HFF-Myc (cell line): ENCODE data around the gene SMAD7.

Source experiments
- DNase-seq: peaks from one replicate; pipeline ENCODE4 v3.0.0-alpha.2; 2011; ENCODE audit warnings: low read depth; ENCODE audit errors: extremely low read depth
- H3K4me3 ChIP-seq: replicated peaks from 2 replicates; pipeline ENCODE4 v1.5.1; 2011; ENCODE audit warnings: low read depth, mild to moderate bottlenecking, control low read depth, low read length
- TF ChIP-seq, protein P1 (sequence below): IDR thresholded peaks from 2 replicates; pipeline ENCODE4 v1.5.1; 2012; ENCODE audit warnings: mild to moderate bottlenecking, low read depth, low read length, control low read depth; ENCODE audit errors: missing control alignments

The SMAD7 gene

DNA sequence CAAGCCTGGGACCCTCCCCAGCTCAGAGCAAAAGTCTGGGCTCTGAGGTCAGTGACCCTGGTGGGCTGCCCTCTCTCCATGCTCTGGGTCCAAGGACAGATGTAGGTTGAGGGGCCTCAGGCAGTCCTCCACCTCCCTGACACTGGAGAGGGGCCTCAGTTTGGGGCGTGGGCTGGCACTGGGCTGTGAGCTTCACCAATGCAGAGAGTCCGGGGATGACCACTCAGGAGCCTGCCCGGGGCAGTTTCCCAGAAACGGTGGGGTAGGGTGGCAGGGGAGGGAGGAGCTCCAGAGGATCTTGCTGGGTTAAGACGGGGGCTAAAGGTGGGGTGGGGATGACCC is 40.5 kb upstream of the SMAD7 start:
- H3K4me3 ChIP-seq: no peak overlapping the region
- DNase-seq: no peak
- TF ChIP-seq, protein P1, sequence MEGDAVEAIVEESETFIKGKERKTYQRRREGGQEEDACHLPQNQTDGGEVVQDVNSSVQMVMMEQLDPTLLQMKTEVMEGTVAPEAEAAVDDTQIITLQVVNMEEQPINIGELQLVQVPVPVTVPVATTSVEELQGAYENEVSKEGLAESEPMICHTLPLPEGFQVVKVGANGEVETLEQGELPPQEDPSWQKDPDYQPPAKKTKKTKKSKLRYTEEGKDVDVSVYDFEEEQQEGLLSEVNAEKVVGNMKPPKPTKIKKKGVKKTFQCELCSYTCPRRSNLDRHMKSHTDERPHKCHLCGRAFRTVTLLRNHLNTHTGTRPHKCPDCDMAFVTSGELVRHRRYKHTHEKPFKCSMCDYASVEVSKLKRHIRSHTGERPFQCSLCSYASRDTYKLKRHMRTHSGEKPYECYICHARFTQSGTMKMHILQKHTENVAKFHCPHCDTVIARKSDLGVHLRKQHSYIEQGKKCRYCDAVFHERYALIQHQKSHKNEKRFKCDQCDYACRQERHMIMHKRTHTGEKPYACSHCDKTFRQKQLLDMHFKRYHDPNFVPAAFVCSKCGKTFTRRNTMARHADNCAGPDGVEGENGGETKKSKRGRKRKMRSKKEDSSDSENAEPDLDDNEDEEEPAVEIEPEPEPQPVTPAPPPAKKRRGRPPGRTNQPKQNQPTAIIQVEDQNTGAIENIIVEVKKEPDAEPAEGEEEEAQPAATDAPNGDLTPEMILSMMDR: no peak

DNA sequence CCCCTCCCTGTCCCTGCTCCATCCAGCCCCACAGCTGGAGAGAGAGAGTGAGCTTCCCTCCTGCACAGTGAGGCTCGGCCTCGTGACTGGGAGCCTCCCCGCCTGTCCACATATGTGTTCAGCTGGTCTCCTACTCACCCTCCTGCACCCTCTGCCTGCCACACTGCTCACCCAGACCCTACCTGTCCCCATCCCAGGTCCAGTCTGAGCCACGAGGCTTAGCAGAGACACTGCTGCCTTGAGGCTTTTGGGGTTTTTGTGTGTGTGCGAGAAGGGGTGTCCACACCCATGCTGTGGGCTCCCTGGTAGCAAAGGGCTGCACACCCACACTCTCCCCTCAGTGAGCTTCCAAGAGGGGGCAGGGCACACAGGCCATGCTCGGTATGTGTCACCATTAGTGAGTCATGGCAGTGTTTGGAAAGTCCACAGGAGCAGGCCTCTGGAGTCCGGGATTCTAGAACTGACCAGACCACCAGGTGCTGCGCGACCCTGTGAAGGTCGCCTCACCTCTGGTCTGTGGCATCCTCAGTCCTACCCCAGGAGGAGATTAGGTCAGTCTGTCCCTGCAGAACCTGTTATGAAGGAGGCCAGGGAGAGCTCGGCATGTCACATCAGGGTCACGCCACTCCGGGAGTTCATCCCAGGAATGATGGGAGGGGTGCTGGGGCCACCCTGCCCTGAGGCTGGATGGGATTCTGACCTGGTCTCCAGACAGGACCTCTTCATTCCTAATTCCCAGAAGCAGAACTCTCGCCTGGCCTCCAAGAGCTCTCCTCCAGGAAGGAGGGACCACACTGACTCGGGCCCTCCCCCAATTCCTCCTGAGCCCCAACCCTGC is 39.9 kb upstream of the SMAD7 start:
- no peak for DNase-seq
- TF ChIP-seq, protein P1: no peak
- H3K4me3 ChIP-seq: no peak overlapping the region

DNA sequence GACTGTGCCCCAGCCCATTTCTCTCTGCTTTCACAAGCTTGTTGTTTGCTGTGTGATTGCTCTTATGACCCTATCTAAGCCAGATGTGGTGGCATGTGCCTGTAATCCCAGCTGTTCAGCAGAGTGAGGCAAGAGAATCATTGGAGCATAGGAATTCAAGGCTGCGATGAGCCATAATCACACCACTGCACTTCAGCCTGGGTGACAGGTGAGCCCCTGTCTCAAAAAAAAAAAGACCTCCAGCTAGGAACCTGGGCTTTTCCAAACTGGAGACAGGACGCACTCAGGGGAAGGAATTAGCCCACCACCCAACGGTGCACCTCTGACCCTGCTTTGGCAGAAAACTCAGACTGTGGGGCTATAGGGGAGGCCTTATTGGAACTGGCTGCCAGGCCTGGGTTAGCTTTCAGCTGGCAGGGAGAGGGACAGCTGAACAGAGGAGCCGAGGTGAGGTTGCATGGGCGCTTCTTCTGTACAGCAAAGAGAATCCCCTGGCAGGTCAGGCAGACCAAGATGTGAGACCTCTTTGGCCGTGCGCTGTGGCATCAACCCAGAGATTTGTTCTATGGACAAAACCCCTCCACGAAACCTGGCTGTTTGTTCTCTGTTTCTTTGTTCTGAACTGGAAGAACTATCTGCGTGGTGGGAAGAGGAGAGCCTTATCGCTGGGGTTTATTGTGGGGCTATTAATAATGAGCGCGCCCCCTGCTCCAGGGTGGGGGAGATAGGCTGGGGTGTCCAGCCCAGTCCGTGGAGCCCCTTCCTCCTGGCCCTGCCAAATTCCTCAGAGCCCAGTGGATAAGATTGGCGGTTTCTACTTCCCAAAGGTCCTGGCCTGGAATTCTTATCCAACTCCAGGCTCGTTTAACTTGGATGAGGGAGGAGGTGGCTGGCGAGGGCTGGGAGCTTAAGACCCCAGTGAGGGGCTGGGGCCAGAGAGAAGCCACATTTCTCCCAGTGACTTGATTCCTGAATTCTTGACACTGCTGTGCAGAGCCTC is 38.8 kb upstream of the SMAD7 start:
- no peak overlapping the region for H3K4me3 ChIP-seq
- TF ChIP-seq, protein P1: no peak
- no peak for DNase-seq

DNA sequence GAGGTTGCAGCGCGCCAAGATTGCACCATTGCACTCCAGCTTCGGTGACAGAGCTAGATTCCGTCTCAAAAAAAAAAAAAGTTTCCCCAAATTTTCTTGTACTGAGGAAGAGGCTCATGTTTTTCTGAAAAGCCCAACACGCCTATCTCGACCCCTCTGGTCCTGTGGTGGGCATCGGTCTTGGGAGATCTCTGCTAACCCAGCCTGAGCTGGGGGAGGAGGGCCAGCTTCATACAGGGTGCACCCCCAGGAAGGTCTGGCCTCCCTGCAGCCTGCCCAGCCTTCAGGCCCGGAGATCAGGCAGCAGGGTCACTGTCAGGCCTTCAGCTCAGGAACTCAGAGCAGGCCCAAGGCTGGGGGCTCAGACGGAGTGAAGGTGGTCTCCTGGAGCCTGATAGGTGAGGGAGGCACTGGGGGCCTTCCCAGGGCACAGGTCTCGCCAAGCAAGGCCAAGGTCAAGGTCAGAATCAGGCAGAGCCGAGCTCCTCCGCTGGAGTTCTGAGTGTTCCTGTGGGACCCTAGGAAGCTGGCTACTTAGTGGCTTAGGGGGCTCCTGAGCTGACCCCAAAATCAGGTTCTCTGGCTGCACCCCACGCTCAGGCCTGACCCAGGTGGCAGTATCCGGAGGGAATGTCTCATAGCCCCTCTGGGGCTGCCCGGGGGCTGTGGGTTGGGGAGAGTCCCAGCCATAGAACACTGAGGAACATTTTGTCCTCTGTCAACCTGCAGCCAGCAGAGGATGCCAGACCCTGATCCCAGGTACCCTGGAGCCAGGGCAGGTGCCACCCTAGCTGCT is 37.9 kb upstream of the SMAD7 start:
- no peak for DNase-seq
- TF ChIP-seq, protein P1: no peak
- no peak overlapping the region for H3K4me3 ChIP-seq

DNA sequence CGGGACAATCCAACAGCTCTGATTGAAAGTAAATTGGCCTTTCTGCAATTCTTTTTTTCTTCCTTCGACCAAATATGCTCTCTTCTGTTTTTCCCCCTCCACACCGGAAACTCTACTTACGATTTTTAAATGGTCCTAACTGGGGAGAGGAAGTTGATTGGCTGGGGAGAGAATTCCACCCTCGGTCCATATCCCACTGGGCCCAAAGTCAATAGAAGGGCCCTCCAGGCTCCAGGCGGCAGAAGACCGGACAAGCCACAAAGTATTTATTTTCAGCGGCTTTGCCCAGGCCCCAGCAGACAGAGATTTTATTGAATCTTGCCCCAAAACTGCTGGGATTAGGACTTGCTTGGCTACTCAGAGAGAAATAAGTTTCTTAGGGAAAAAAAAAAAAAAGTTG is 37.1 kb upstream of the SMAD7 start:
- H3K4me3 ChIP-seq: no peak overlapping the region
- no peak for DNase-seq
- TF ChIP-seq, protein P1: no peak
